H1 (cell line): Measurements from ENCODE around the gene MFRP.

ENCODE experiments used
- BACH1 ChIP-seq: IDR thresholded peaks from 2 replicates; pipeline ENCODE4 v1.6.1; 2012; ENCODE audit warnings: low read length, improper control_type of control experiment
- CTCF ChIP-seq, 3 experiments: IDR thresholded peaks; 1 replicate in 2 of 3; 2 replicates in 1 of 3; pipeline versions ENCODE4 v1.5.1 to v1.6.1; 2011; ENCODE audit warnings: low read length in 3 of 3, mild to moderate bottlenecking in 3 of 3, inconsistent platforms in 2 of 3, low read depth in 1 of 3, moderate library complexity in 1 of 3; ENCODE audit not compliant: insufficient read depth in 1 of 3; ENCODE audit errors: control extremely low read depth in 1 of 3
- EZH2 ChIP-seq: fragments of 200-600 bp; sonication (generic); IDR thresholded peaks from 2 replicates; pipeline ENCODE4 v1.7.1; 2012; ENCODE audit warnings: low read depth, mild to moderate bottlenecking, moderate library complexity, low read length, inconsistent platforms; ENCODE audit not compliant: severe bottlenecking
- HDAC2 ChIP-seq, 2 experiments: fragments of 300-600 bp in 1 of 2; sonication (generic) in 1 of 2; IDR thresholded peaks; 2 replicates each; pipeline ENCODE4 v1.6.1; 2011 to 2012; ENCODE audit warnings: low read depth in 2 of 2, low read length in 2 of 2, mild to moderate bottlenecking in 2 of 2, moderate library complexity in 2 of 2, borderline replicate concordance in 1 of 2, inconsistent platforms in 1 of 2
- POLR2A ChIP-seq, 2 experiments: IDR thresholded peaks; 1 replicate in 1 of 2; 2 replicates in 1 of 2; pipeline ENCODE4 v1.6.1; 2011; ENCODE audit warnings: low read depth in 2 of 2, low read length in 2 of 2, mild to moderate bottlenecking in 2 of 2; ENCODE audit errors: control extremely low read depth in 1 of 2
- RAD21 ChIP-seq, 2 experiments: IDR thresholded peaks in 1 of 2; conservative IDR thresholded peaks in 1 of 2; 2 replicates each; pipeline ENCODE4 v1.6.1; 2011; ENCODE audit warnings: low read depth in 2 of 2, low read length in 2 of 2, improper control_type of control experiment in 1 of 2, inconsistent platforms in 1 of 2, mild to moderate bottlenecking in 1 of 2, moderate library complexity in 1 of 2
- RFX5 ChIP-seq: IDR thresholded peaks from 2 replicates; pipeline ENCODE4 v1.6.1; 2011; ENCODE audit warnings: low read depth, low read length, improper control_type of control experiment, borderline replicate concordance
- RXRA ChIP-seq: IDR thresholded peaks from 2 replicates; pipeline ENCODE4 v1.6.1; 2011; ENCODE audit warnings: low read depth, mild to moderate bottlenecking, low read length, moderate library complexity; ENCODE audit not compliant: insufficient read depth

DNA sequence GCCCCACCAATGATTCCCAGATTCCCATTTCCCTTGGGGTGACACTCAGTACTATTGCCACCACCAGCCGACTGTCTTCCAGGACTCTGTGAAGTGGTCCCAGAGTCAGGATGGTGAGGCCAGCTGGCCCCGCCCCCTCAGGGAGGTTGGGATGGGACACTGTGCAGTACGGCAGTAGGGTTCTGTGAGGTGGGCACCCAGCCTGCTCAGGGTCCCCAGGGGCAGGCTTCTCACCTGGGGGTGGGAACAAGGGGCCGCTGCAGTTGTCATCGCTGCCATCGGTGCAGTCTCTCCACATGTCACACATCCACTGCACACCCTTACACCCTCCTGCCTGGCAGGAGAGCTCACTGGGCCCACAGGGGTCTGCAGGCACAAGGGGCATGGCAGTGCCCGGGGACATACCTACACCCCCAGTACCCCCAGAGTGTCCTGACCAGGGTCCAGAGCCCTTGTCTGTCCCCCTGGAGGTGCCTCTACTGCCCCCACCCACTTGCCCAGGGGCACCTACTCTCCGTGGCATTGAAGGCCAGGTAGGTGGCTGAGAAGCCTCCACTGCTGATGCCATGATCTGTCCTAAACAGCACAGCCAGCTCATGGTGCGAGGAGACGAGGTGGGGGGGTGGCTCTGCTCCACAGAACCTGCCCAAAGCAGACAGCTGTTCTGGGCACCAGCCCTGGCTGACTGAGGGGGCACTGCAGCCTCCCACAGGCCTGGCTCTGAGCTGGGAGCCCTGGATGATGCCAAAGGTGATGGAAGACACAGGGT is 4.0 kb downstream of the MFRP start:
- TF ChIP-seq RAD21 (IDR thresholded peaks at IDR 0.05 in 1 of 2, conservative IDR thresholded peaks at IDR 0.05 in 1 of 2; ENCODE audit: low read depth in 2 of 2, low read length in 2 of 2) (no peak), BACH1 (no peak), RFX5 (no peak), CTCF (IDR thresholded peaks at IDR 0.05; ENCODE audit: control extremely low read depth in 1 of 3, insufficient read depth in 1 of 3, low read depth in 1 of 3, low read length in 3 of 3) (no peak), EZH2 (no peak), HDAC2 (IDR thresholded peaks at IDR 0.05; ENCODE audit: borderline replicate concordance in 1 of 2, low read depth in 2 of 2, low read length in 2 of 2) (no peak), RXRA (no peak), POLR2A (IDR thresholded peaks at IDR 0.05; ENCODE audit: control extremely low read depth in 1 of 2, low read depth in 2 of 2, low read length in 2 of 2) (no peak)
